HG03378 (cell line): ENCODE results near the gene SNX33.
"Not testable (repeated sequence)": the region's sequence is repeated elsewhere in the genome, so short reads cannot be mapped to it uniquely, and the experiment has no call there.

Source experiments
- ATAC-seq: cut with Tn5 transposase; IDR thresholded peaks from one replicate; pipeline ENCODE4 v1.9.1; 2021; ENCODE audit warnings: mild to moderate bottlenecking, moderate library complexity; ENCODE audit not compliant: unreplicated experiment

SNX33 gene

GRCh38 chr15:75659928-75660645 lies 12.4 kb downstream of the SNX33 start:
- no peak for ATAC-seq

- no peak for ATAC-seq
These were observed 13.5 kb downstream of the SNX33 start for GRCh38 chr15:75661100-75661755.

GRCh38 chr15:75661756-75662140 lies 14.0 kb downstream of the SNX33 start:
- ATAC-seq = no peak

- ATAC-seq = no peak
These were observed 15.3 kb downstream of the SNX33 start for GRCh38 chr15:75662823-75663519.

- no peak for ATAC-seq
These were observed 16.3 kb downstream of the SNX33 start for GRCh38 chr15:75663931-75664421.

GRCh38 chr15:75666823-75667501 lies 19.2 kb downstream of the SNX33 start:
- no peak for ATAC-seq

GRCh38 chr15:75669191-75669878 lies 21.6 kb downstream of the SNX33 start:
- no peak for ATAC-seq

- no peak for ATAC-seq
These were observed 22.1 kb downstream of the SNX33 start for GRCh38 chr15:75669879-75670212.

GRCh38 chr15:75671730-75672602 lies 24.3 kb downstream of the SNX33 start:
- no peak for ATAC-seq

GRCh38 chr15:75672646-75673425 lies 25.1 kb downstream of the SNX33 start:
- ATAC-seq = no peak

GRCh38 chr15:75673426-75674235 lies 25.9 kb downstream of the SNX33 start:
- no peak for ATAC-seq

- ATAC-seq = no peak
These were observed 26.7 kb downstream of the SNX33 start for GRCh38 chr15:75674366-75674765.

- ATAC-seq = no peak
These were observed 28.1 kb downstream of the SNX33 start for GRCh38 chr15:75675579-75676404.

- no peak for ATAC-seq
These were observed 29.2 kb downstream of the SNX33 start for GRCh38 chr15:75676688-75677464.

GRCh38 chr15:75677465-75678323 lies 30.0 kb downstream of the SNX33 start:
- no peak for ATAC-seq

GRCh38 chr15:75678324-75678690 lies 30.6 kb downstream of the SNX33 start:
- not testable (repeated sequence) for ATAC-seq
